Sciatic nerve (tissue), 1 donor: ENCODE data around the gene POLR2M. TPM values are rescaled to one million over a fixed set of nuclear protein-coding genes. Genes with fewer than 3 reads are reported as not detected.

Source experiments
- total RNA-seq: library from RNA; stranded (reverse); fragmentation: NEBNext Ultra II Directional; extraction: Animal tissue kit (Norgen Biotek cat#: 25700); gene quantifications from one replicate; pipeline ENCODE4 v1.2.1, GENCODE V29; 2021
- donor health status: DM: no; HTN: no; CAD: no.

Gene POLR2M
- total RNA-seq, 1 donor from 2014 or later, result 78.3 TPM

Other genes starting within 250 kb of the POLR2M start
- 3.7 TPM for gene MYZAP, start 114.8 kb upstream of the POLR2M start, total RNA-seq